Tibial artery (tissue), 4 donors: Measurements from ENCODE around the gene CLCN1.

Source experiments
- DNase-seq, 2 donors: peaks; one replicate each; pipeline ENCODE4 v3.0.0-alpha.2; 2019
- H3K27ac ChIP-seq, 2 donors: fragments of 200-600 bp; sonication (generic) in 1 of 2; 1 replicate in 1 of 2; 2 replicates in 1 of 2; pipeline ENCODE4 v1.5.1; 2018 to 2019; ENCODE audit warnings: mild to moderate bottlenecking in 1 of 2
- H3K27me3 ChIP-seq, 2 donors: fragments of 200-600 bp; sonication (generic) in 1 of 2; one replicate each; pipeline versions ENCODE4 v1.5.1 to v1.6.0; 2016 to 2019
- H3K36me3 ChIP-seq, 3 donors: fragments of 200-600 bp; sonication (generic) in 2 of 3; one replicate each; pipeline ENCODE4 v1.5.1; 2016 to 2019; ENCODE audit warnings: mild to moderate bottlenecking in 2 of 3
- H3K4me1 ChIP-seq, 4 donors: fragments of 200-600 bp; sonication (generic) in 2 of 4; 1 replicate in 3 of 4; 2 replicates in 1 of 4; pipeline ENCODE4 v1.5.1; 2016 to 2019
- H3K4me3 ChIP-seq, 2 donors: fragments of 200-600 bp; sonication (generic) in 1 of 2; 1 replicate in 1 of 2; 2 replicates in 1 of 2; pipeline ENCODE4 v1.5.1; 2018 to 2019; ENCODE audit warnings: mild to moderate bottlenecking in 2 of 2
- H3K9me3 ChIP-seq, 3 donors: fragments of 200-600 bp; sonication (generic) in 1 of 3; one replicate each; pipeline ENCODE4 v1.5.1; 2016 to 2019
- intact Hi-C: fragments of 100-400 bp; cut with DNase I; formaldehyde crosslinking; loops from one replicate; pipeline ENCODE4 v1.15.0; 2023; ENCODE audit warnings: low total_unique reads
- TF ChIP-seq, protein P1 (sequence below), 2 experiments: fragments of 200-600 bp in 1 of 2; fragments of 450-650 bp in 1 of 2; IDR thresholded peaks; one replicate each; pipeline ENCODE4 v1.5.1; 2017 to 2019; ENCODE audit warnings: antibody characterized with exemption in 2 of 2, mild to moderate bottlenecking in 1 of 2, moderate library complexity in 1 of 2

The CLCN1 gene

DNA sequence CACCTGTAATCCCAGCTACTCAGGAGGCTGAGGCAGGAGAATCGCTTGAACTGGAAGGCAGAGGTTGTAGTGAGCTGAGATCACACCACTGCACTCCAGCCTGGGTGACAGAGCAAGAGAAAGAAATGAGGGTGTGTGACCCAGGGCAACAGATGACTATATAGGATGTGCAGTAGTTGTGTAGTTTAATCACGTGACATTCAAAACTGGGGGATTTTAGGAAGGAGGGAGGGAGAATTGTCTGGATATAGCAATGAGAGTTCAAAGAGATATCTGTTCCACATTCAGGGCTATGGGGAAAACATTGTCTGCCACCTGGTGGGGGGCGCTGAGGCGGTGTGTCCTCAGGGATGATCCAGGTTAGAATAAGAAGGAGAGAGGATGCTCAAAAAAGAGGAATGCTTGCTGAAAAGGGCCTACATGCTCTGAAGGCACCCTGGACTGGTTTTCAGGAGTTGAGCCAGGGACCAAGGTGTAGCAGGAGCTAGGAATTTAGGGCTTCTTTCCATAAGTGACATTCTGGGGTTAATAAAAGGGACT lies 57.4 kb downstream of the CLCN1 start:
- Histone ChIP-seq H3K36me3 (no peaks in the 10 kb centered on the region), H3K4me3 (no peak overlapping the region), H3K27me3 (no peaks in the 10 kb centered on the region), H3K27ac (no peak overlapping the region), H3K9me3 (no peaks in the 10 kb centered on the region), H3K4me1 (peaks cover 0 to 6% (median 0%) of the 10 kb centered on the region in 4 donors)
- no peak for DNase-seq
- intact Hi-C loops: no loop called here
- TF ChIP-seq, protein P1, sequence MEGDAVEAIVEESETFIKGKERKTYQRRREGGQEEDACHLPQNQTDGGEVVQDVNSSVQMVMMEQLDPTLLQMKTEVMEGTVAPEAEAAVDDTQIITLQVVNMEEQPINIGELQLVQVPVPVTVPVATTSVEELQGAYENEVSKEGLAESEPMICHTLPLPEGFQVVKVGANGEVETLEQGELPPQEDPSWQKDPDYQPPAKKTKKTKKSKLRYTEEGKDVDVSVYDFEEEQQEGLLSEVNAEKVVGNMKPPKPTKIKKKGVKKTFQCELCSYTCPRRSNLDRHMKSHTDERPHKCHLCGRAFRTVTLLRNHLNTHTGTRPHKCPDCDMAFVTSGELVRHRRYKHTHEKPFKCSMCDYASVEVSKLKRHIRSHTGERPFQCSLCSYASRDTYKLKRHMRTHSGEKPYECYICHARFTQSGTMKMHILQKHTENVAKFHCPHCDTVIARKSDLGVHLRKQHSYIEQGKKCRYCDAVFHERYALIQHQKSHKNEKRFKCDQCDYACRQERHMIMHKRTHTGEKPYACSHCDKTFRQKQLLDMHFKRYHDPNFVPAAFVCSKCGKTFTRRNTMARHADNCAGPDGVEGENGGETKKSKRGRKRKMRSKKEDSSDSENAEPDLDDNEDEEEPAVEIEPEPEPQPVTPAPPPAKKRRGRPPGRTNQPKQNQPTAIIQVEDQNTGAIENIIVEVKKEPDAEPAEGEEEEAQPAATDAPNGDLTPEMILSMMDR (IDR thresholded peaks at IDR 0.05): no peak

DNA sequence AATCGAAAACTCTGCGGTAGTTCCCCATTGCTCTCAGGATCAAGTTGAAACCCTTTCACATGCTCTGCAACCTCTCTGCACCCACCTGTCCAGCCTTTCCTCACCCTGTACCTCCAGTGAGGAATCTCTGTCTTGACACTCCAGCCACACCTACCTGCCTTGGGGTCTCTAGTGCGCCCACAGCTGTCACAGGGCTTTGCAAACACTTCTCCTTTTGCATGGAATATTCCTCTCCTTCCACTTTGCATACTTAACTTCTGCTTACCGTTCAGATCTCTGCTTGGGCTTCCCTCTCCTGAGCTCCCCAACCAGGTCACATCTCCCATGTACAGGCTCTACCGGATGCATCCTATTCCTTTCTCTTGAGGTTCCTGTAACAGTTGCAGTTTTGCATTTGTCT lies 58.6 kb downstream of the CLCN1 start:
- H3K9me3 ChIP-seq: no peaks in the 10 kb centered on the region
- no peaks in the 10 kb centered on the region for H3K36me3 ChIP-seq
- intact Hi-C loops: no loop called here
- no peak overlapping the region for H3K27ac ChIP-seq
- no peaks in the 10 kb centered on the region for H3K27me3 ChIP-seq
- TF ChIP-seq, protein P1 (IDR thresholded peaks at IDR 0.05): no peak
- no peak overlapping the region for H3K4me3 ChIP-seq
- H3K4me1 ChIP-seq: peaks cover 0 to 19% (median 11%) of the 10 kb centered on the region in 4 donors
- no peak for DNase-seq

DNA sequence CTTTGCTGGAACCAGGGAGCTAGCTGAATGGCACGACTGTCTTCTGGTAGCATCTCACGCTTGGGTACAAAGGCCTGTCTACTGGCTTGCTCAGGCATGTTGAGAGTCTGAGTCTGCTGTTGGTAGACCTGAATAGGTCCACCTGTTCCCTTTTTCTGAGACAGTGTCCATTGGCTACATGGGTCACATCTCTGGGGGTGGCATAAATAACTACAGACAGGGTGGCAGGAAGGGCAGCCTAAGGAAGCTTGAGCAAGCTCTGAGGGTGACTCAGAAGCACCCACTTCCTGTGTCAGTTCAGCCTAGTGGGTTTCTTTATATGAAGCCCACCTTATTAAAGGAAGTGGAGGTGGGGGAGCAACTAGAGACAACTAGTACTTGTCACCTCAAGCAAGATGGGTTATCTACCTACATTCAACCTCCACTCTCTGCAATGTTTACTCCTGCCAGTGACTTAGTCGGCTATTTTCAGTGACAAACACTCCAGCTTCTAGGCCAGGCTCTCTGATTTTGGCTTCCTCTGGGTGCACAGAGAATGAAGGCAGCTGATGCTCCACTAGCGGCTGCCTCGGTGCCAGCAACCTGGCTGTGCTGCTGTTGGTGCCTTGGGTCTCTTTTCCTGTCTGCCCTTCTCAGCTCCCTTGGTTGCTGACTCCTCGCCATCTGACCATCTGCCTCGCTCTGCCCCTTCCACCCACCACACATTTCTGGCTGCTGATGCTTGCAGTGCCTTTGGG lies 59.6 kb downstream of the CLCN1 start:
- no peaks in the 10 kb centered on the region for H3K36me3 ChIP-seq
- intact Hi-C loops: no loop called here
- no peaks in the 10 kb centered on the region for H3K27me3 ChIP-seq
- H3K4me3 ChIP-seq: no peak overlapping the region
- peaks cover 0 to 23% (median 14%) of the 10 kb centered on the region in 4 donors for H3K4me1 ChIP-seq
- H3K9me3 ChIP-seq: no peaks in the 10 kb centered on the region
- TF ChIP-seq, protein P1 (IDR thresholded peaks at IDR 0.05): no peak
- no peak overlapping the region for H3K27ac ChIP-seq
- no peak for DNase-seq

DNA sequence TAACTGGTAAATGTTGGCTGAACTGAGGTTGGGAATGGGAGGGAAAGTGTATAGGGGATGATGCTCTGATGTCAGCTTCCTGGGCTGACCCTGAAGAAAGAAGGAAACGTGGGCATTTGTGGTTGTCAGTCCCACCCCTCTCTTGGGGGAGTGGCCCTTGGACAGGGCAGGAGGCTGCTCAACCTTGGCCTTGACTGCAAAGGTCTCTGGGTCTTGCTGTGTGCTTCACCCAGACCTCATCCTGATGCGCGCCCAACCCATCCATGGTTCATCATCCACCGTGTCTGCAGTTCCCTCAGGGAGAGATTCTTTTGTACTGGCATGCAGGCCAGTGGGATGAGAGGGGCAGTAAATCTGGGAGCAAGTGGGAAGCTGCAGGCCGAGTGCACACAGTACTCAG lies 60.5 kb downstream of the CLCN1 start:
- Histone ChIP-seq H3K4me3 (no peak overlapping the region), H3K9me3 (no peaks in the 10 kb centered on the region), H3K4me1 (peaks cover 0 to 23% (median 14%) of the 10 kb centered on the region in 4 donors), H3K27ac (no peak overlapping the region), H3K36me3 (peaks cover 0 to 2% (median 0%) of the 10 kb centered on the region in 3 donors), H3K27me3 (no peaks in the 10 kb centered on the region)
- peak in 1 of 2 donors; percentile 62 for DNase-seq
- intact Hi-C loops: no loop called here
- TF ChIP-seq, protein P1 (IDR thresholded peaks at IDR 0.05): no peak

DNA sequence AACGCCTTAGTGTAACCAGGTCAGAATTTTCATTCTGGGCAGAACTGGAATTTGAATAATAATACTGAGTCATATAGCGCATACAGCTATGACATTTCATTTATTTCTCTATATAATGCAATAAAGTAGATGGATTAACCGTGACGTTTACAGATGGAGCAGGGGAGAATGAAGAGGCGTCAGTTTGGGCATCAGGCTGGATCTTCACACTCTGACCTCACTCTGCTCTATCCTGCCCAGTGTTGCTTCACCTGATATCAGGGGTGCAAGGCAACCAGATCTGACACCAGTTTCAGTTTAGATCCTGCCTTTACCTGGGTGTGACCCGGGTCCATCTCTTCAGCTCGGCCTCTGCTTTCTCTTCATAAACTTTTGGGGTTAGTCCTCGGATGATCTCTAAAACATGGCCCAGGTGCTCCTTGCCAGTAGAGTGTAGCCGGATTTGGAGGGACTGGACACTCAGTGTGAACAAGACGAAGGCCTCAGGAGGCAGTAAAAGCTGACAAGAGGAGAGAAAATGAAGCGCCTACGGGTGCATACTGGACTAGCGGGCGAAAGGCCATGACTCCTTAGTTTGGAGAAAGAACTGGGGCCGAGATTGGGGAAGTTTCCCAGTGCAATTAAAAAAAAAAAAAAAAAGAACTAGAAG lies 63.8 kb downstream of the CLCN1 start:
- DNase-seq: no peak
- H3K27me3 ChIP-seq: no peaks in the 10 kb centered on the region

More for the DNA sequence above, 63.8 kb downstream of the CLCN1 start:
- Histone ChIP-seq H3K9me3 (no peaks in the 10 kb centered on the region), H3K4me1 (peaks cover 0 to 45% (median 37%) of the 10 kb centered on the region in 4 donors), H3K36me3 (peaks cover 0 to 12% (median 0%) of the 10 kb centered on the region in 3 donors), H3K4me3 (peak overlapping the region; percentile 69 to 98), H3K27ac (peak overlapping the region; percentile 96 to 100)
- intact Hi-C loops: loop anchor here (5.0 kb wide), 1 partner anchor 38 kb away; no protein-coding TSS in a partner anchor
- TF ChIP-seq, protein P1 (IDR thresholded peaks at IDR 0.05): no peak
